ENCODE data around the gene GK. TPM values are rescaled to one million over a fixed set of nuclear protein-coding genes. Genes with fewer than 3 reads are reported as not detected.
"Not testable (repeated sequence)": the region's sequence is repeated elsewhere in the genome, so short reads cannot be mapped to it uniquely, and the experiment has no call there.

Gene GK
- total RNA-seq, 1 donor from 2014 or later = 12.3 TPM

DNA sequence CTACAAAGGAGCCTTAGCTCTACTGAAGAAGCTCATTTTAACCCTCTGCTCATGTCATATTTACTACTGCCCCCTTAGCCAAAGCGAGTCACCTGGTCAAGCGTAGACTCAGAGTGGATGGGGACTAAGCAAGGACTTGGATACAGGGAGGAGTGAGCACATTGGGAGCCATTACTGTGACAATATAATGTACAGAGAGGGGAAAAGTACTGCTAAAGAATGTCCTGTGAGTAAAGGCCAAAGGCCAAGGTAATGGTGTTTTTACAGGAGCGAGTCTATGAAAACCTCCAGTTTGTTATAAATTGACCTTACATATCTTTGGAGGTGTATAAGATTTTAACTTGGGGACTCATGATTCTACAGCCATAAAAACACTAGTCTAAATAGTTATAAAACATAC, 10.6 kb upstream of the GK start:
- H3K9me3 ChIP-seq (replicated peaks) = no peaks in the 10 kb centered on the region
- no peaks in the 10 kb centered on the region for H3K36me3 ChIP-seq
- no peak overlapping the region for H3K27ac ChIP-seq (replicated peaks)
- no peaks in the 10 kb centered on the region for H3K27me3 ChIP-seq (ENCODE audit: low read depth)
- H3K4me1 ChIP-seq = no peaks in the 10 kb centered on the region
- intact Hi-C loops (cut with micrococcal nuclease) = no loop called here
- H3K4me3 ChIP-seq = no peak overlapping the region
- DNase-seq = no peak
- TF ChIP-seq, protein P1, sequence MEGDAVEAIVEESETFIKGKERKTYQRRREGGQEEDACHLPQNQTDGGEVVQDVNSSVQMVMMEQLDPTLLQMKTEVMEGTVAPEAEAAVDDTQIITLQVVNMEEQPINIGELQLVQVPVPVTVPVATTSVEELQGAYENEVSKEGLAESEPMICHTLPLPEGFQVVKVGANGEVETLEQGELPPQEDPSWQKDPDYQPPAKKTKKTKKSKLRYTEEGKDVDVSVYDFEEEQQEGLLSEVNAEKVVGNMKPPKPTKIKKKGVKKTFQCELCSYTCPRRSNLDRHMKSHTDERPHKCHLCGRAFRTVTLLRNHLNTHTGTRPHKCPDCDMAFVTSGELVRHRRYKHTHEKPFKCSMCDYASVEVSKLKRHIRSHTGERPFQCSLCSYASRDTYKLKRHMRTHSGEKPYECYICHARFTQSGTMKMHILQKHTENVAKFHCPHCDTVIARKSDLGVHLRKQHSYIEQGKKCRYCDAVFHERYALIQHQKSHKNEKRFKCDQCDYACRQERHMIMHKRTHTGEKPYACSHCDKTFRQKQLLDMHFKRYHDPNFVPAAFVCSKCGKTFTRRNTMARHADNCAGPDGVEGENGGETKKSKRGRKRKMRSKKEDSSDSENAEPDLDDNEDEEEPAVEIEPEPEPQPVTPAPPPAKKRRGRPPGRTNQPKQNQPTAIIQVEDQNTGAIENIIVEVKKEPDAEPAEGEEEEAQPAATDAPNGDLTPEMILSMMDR (IDR thresholded peaks at IDR 0.05; ENCODE audit: borderline replicate concordance) = no peak

DNA sequence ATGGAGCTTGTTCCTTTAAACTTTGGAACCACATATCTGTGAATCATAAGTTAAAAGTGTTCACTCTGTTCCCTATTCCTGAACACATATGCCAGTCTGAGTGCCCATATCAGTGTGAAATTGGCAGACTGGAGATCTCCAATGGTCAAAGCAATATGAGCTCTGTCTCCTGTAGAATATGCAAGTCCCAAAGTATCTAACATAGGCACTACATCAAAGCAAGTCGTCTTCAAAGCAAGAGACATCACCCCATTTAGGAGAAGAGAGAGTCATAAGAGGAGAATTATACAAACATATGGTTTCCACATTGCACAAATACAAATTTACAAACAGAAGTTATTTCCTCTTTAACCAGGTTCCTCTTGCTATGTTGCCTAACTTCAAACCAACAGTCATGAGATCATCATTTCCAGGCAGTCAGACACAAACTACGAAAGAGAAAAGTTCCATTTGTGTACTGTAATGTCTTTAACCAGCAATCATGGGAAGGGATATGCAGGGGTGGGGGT, 9.9 kb upstream of the GK start:
- Histone ChIP-seq H3K36me3 (no peaks in the 10 kb centered on the region), H3K9me3 (replicated peaks) (no peaks in the 10 kb centered on the region), H3K27ac (replicated peaks) (peak overlapping the region; percentile 19), H3K27me3 (ENCODE audit: low read depth) (no peaks in the 10 kb centered on the region), H3K4me1 (no peaks in the 10 kb centered on the region), H3K4me3 (no peak overlapping the region)
- TF ChIP-seq, protein P1 (IDR thresholded peaks at IDR 0.05; ENCODE audit: borderline replicate concordance) = no peak
- no peak for DNase-seq
- intact Hi-C loops (cut with micrococcal nuclease) = no loop called here

DNA sequence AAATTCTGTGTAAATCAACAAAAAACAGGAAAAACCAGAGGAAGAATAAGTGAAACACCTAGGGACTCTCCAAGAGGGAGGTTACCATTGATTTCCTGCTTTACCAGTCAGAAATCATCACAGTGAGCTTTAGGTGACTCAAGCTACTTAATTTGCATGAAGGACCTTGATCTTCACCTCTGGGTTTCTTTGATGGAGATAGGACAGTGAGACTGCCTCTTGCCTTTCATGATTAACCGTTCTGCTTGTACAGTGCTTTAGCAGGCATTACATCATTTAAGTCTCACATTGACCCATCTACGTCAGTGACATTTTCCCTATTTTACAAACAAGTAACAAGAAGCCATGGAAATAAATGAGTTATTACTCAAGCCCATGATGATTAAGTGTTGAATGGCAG, 3.4 kb upstream of the GK start:
- Histone ChIP-seq H3K36me3 (no peaks in the 10 kb centered on the region), H3K27me3 (ENCODE audit: low read depth) (no peaks in the 10 kb centered on the region), H3K4me3 (no peak overlapping the region), H3K9me3 (replicated peaks) (no peaks in the 10 kb centered on the region), H3K27ac (replicated peaks) (no peak overlapping the region), H3K4me1 (peaks cover 4% of the 10 kb centered on the region)
- TF ChIP-seq, protein P1 (IDR thresholded peaks at IDR 0.05; ENCODE audit: borderline replicate concordance) = no peak
- intact Hi-C loops (cut with micrococcal nuclease) = no loop called here
- DNase-seq = no peak

DNA sequence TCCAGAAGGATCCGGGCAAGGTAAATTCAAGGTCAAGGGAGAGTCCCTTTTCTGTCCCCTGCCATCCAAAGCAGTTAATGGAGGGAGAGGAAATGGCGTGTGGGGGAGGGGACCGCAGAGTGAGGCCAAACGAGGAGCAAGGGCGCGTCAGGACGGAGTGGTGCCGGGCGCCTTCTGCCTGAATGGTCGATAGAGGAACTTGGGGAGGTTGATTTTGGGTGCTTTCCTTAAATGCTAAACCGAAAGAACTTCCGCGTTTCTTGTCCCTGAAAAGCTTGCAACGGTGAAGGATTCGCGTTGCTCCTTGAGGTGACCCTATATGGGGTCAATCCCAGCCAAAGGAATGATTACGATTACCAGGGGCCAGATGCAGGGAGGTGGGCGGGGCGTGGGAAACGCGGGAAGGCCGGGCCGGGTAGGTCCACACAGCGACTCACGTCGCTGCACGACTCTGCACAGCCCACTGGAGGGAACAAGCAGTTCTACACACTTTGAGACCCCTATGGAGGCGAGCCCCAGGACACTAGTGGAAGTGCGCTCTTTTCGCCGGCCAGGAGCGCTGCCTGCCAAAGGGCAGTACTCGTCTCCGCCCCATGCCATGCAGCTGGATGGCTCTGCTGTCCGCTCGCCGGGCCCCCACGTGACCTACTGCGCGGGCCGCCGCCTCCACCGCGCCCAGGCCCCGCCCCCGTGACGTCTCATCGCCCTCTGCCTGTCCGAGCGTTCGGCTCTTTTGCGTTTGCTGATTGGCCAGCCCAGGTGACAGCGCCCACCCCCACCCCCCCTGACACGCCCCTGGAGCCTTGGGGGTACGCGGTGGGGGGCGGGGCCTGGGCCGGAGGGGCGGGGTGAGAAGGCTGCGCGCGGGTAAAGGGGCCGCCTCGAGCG, 452 bp upstream of the GK start:
- Histone ChIP-seq H3K27ac (replicated peaks) (peak overlapping the region; percentile 84), H3K27me3 (ENCODE audit: low read depth) (no peaks in the 10 kb centered on the region), H3K4me1 (peaks cover 9% of the 10 kb centered on the region), H3K36me3 (no peaks in the 10 kb centered on the region), H3K4me3 (peak overlapping the region; percentile 76), H3K9me3 (replicated peaks) (no peaks in the 10 kb centered on the region)
- TF ChIP-seq, protein P1 (IDR thresholded peaks at IDR 0.05; ENCODE audit: borderline replicate concordance) = peak; percentile 17
- intact Hi-C loops (cut with micrococcal nuclease) = no loop called here
- peak; percentile 95 for DNase-seq

DNA sequence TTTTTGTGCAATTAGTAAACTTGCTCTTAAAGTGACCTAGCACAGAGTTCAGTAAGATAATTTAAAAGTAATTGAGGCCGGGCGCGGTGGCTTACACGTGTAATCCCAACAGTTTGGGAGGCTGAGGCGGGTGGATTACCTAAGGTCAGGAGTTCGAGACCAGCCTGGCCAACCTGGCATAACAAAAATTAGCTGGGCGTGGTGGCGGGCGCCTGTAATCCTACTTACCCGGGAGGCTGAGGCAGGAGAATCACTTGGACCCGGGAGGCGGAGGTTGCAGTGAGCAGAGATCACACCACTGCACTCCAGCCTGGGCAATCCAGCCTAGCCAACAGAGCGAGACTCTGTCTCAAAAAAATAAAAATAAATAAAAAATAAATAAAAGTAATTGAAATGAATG, 1.2 kb downstream of the GK start:
- peak overlapping the region; percentile 84 for H3K27ac ChIP-seq (replicated peaks)
- H3K4me1 ChIP-seq; H3K36me3 ChIP-seq; H3K9me3 ChIP-seq (replicated peaks); intact Hi-C loops (cut with micrococcal nuclease); H3K27me3 ChIP-seq (ENCODE audit: low read depth); DNase-seq: not testable (repeated sequence)
- H3K4me3 ChIP-seq = peak overlapping the region; percentile 76

DNA sequence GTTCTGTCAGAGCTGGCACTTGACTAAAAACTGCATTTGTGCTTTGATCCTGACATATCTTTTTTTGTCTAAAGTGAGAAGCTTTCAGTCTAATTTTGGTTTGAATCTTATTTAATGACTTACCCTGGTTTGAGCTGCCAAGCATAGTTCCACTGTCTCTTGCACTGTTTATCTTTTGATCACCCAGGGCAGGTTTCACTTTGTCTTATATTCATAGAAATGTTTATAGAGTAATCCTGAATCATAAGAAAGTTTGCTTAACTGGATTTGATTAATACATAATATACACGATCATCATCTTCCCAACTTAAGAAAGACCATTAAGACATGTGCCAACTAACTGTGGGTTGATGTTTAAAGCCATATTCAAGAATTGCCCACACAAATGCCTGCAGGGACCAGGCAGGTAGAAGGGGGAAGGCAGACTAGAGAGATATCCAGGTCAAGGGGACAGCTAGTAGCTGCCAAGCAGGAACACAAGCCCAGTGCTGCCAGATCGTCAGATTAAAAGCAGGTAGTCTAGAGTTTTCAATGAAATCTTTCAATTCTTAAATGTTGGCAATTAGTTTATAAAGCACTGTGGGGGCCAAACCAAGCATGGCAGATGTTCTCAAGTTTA, 1.9 kb downstream of the GK start:
- intact Hi-C loops (cut with micrococcal nuclease) = no loop called here
- H3K27ac ChIP-seq (replicated peaks) = no peak overlapping the region
- no peak for DNase-seq
- H3K27me3 ChIP-seq (ENCODE audit: low read depth) = no peaks in the 10 kb centered on the region
- no peak overlapping the region for H3K4me3 ChIP-seq
- TF ChIP-seq, protein P1 (IDR thresholded peaks at IDR 0.05; ENCODE audit: borderline replicate concordance) = no peak
- H3K4me1 ChIP-seq = peaks cover 9% of the 10 kb centered on the region
- H3K9me3 ChIP-seq (replicated peaks) = no peaks in the 10 kb centered on the region
- H3K36me3 ChIP-seq = no peaks in the 10 kb centered on the region
